ENCODE results near the gene RGL2. TPM values are rescaled to one million over a fixed set of nuclear protein-coding genes. Genes with fewer than 3 reads are reported as not detected.

The RGL2 gene
- total RNA-seq, 1 donor from 2014 or later, result 77.6 TPM

GRCh38 chr6:33273129-33273923 is 25.4 kb downstream of the RGL2 start:
- TF ChIP-seq CTCF (IDR thresholded peaks at IDR 0.05), result no peak
- DNase-seq (ENCODE audit: extremely low spot score, unreplicated experiment), result no peak
- no peaks in the 10 kb centered on the region for H3K9me3 Mint-ChIP-seq (ENCODE audit: unreplicated experiment)
- peak overlapping the region; percentile 100 for H3K4me3 Mint-ChIP-seq (ENCODE audit: unreplicated experiment)
- no peaks in the 10 kb centered on the region for H3K27me3 Mint-ChIP-seq (ENCODE audit: unreplicated experiment)
- peaks cover 25% of the 10 kb centered on the region for H3K36me3 Mint-ChIP-seq (ENCODE audit: unreplicated experiment)
- H3K27ac Mint-ChIP-seq (ENCODE audit: unreplicated experiment), result peak overlapping the region; percentile 100
- peaks cover 73% of the 10 kb centered on the region for H3K4me1 Mint-ChIP-seq (ENCODE audit: unreplicated experiment)

GRCh38 chr6:33272275-33273128 is 26.2 kb downstream of the RGL2 start:
- H3K4me1 Mint-ChIP-seq (ENCODE audit: unreplicated experiment), result peaks cover 70% of the 10 kb centered on the region
- H3K27me3 Mint-ChIP-seq (ENCODE audit: unreplicated experiment), result no peaks in the 10 kb centered on the region
- H3K4me3 Mint-ChIP-seq (ENCODE audit: unreplicated experiment), result peak overlapping the region; percentile 100
- DNase-seq (ENCODE audit: extremely low spot score, unreplicated experiment), result no peak
- peaks cover 31% of the 10 kb centered on the region for H3K36me3 Mint-ChIP-seq (ENCODE audit: unreplicated experiment)
- H3K9me3 Mint-ChIP-seq (ENCODE audit: unreplicated experiment), result no peaks in the 10 kb centered on the region
- peak overlapping the region; percentile 100 for H3K27ac Mint-ChIP-seq (ENCODE audit: unreplicated experiment)
- TF ChIP-seq CTCF (IDR thresholded peaks at IDR 0.05), result no peak

GRCh38 chr6:33271468-33272274 is 27.1 kb downstream of the RGL2 start, which contains the start of the genes RPS18 and VPS52:
TSS of gene RPS18 (plus strand) at chr6:33272075. CDS start at chr6:33272120, 45 bp downstream.
TSS of gene VPS52 (minus strand) at chr6:33271876. CDS start at chr6:33271675, 201 bp downstream.
- H3K36me3 Mint-ChIP-seq (ENCODE audit: unreplicated experiment), result peaks cover 32% of the 10 kb centered on the region
- peaks cover 65% of the 10 kb centered on the region for H3K4me1 Mint-ChIP-seq (ENCODE audit: unreplicated experiment)
- no peak for TF ChIP-seq CTCF (IDR thresholded peaks at IDR 0.05)
- peak within 1 kb of the TSS; percentile 100 for H3K4me3 Mint-ChIP-seq (ENCODE audit: unreplicated experiment)
- DNase-seq (ENCODE audit: extremely low spot score, unreplicated experiment), result peak; percentile 96
- no peaks in the 10 kb centered on the region for H3K9me3 Mint-ChIP-seq (ENCODE audit: unreplicated experiment)
- no peaks in the 10 kb centered on the region for H3K27me3 Mint-ChIP-seq (ENCODE audit: unreplicated experiment)
- H3K27ac Mint-ChIP-seq (ENCODE audit: unreplicated experiment), result peak within 1 kb of the TSS; percentile 100

DNA sequence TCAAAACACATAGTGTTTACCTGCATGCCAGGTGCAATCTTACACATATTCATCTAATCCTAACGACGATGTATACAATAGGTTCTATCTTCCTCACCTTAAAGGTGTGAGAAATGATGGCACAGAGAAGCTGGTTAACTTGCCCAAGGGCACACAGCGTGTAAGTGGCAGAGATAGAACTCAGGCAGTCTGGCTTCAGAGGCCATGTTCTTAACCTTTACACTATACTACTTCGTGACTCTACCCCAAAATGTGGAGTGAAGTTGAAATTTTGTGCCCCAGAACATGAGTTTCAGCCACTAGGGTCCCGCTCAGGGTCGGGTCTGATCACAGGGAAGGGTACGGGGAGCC is 27.6 kb downstream of the RGL2 start:
- Mint-ChIP-seq H3K27me3 (ENCODE audit: unreplicated experiment) (no peaks in the 10 kb centered on the region), H3K27ac (ENCODE audit: unreplicated experiment) (peak overlapping the region; percentile 100)

More for the DNA sequence above, 27.6 kb downstream of the RGL2 start:
- H3K36me3 Mint-ChIP-seq (ENCODE audit: unreplicated experiment), result peaks cover 37% of the 10 kb centered on the region
- DNase-seq (ENCODE audit: extremely low spot score, unreplicated experiment), result no peak
- TF ChIP-seq CTCF (IDR thresholded peaks at IDR 0.05), result peak; percentile 15
- H3K4me3 Mint-ChIP-seq (ENCODE audit: unreplicated experiment), result peak overlapping the region; percentile 100
- no peaks in the 10 kb centered on the region for H3K9me3 Mint-ChIP-seq (ENCODE audit: unreplicated experiment)
- peaks cover 60% of the 10 kb centered on the region for H3K4me1 Mint-ChIP-seq (ENCODE audit: unreplicated experiment)

Data from osteocyte (in vitro differentiated cells).